NOMO-1 (cell line): ENCODE data around the gene UTP14A.
"Not testable (repeated sequence)": the region's sequence is repeated elsewhere in the genome, so short reads cannot be mapped to it uniquely, and the experiment has no call there.

ENCODE experiments used
- DNase-seq, 2 experiments: peaks; one replicate each; lab custom pipeline; 2025; ENCODE audit not compliant: unreplicated experiment in 2 of 2; lab: John Stamatoyannopoulos, UW

The UTP14A gene

GRCh38 chrX:129905787-129906580, at the start of gene UTP14A:
Gene UTP14A, plus strand, starts transcription at chrX:129906164. Its CDS starts 47 bp downstream, at chrX:129906211.
- DNase-seq, result peak; percentile 82 to 87

- not testable (repeated sequence) for DNase-seq
Measured at GRCh38 chrX:129859134-129859533, 46.8 kb upstream of the UTP14A start.

- DNase-seq, result not testable (repeated sequence)
Measured at GRCh38 chrX:129866321-129866720, 39.6 kb upstream of the UTP14A start.

GRCh38 chrX:129872524-129872923, 33.4 kb upstream of the UTP14A start:
- no peak for DNase-seq

- DNase-seq, result no peak
Measured at GRCh38 chrX:129875669-129876068, 30.3 kb upstream of the UTP14A start.

- DNase-seq, result no peak
Measured at GRCh38 chrX:129876771-129877305, 29.1 kb upstream of the UTP14A start.

GRCh38 chrX:129877401-129877800, 28.6 kb upstream of the UTP14A start:
- DNase-seq, result no peak

- DNase-seq, result no peak
Measured at GRCh38 chrX:129900054-129900453, 5.9 kb upstream of the UTP14A start.

- no peak for DNase-seq
Measured at GRCh38 chrX:129908636-129909035, 2.7 kb downstream of the UTP14A start.

- peak; percentile 63 to 67 for DNase-seq
Measured at GRCh38 chrX:129925305-129926092, 19.5 kb downstream of the UTP14A start.

GRCh38 chrX:129930941-129931410, 25.0 kb downstream of the UTP14A start:
- DNase-seq, result no peak

GRCh38 chrX:129931411-129932015, 25.5 kb downstream of the UTP14A start:
- peak; percentile 69 to 79 for DNase-seq

GRCh38 chrX:129932016-129932820, 26.3 kb downstream of the UTP14A start:
- peak; percentile 76 to 80 for DNase-seq

GRCh38 chrX:129932821-129933321, 26.9 kb downstream of the UTP14A start:
- no peak for DNase-seq

- no peak for DNase-seq
Measured at GRCh38 chrX:129933700-129934099, 27.7 kb downstream of the UTP14A start.

- no peak for DNase-seq
Measured at GRCh38 chrX:129934461-129934860, 28.5 kb downstream of the UTP14A start.

GRCh38 chrX:129934952-129935351, 29.0 kb downstream of the UTP14A start:
- no peak for DNase-seq

- DNase-seq, result no peak
Measured at GRCh38 chrX:129938081-129938480, 32.1 kb downstream of the UTP14A start.

GRCh38 chrX:129939986-129940385, 34.0 kb downstream of the UTP14A start:
- no peak for DNase-seq

GRCh38 chrX:129940721-129941120, 34.8 kb downstream of the UTP14A start:
- DNase-seq, result no peak
